Stimulated activated CD4-positive, alpha-beta T cell treated with anti-CD3 and anti-CD28 coated beads, Interleukin-15, amount 100 ng/mL, for 24 hours (primary cell): Measurements from ENCODE around the gene CDH4.

Source experiments
- DNase-seq: peaks from one replicate; pipeline ENCODE4 v3.0.0-alpha.2; 2020

Gene CDH4

DNA sequence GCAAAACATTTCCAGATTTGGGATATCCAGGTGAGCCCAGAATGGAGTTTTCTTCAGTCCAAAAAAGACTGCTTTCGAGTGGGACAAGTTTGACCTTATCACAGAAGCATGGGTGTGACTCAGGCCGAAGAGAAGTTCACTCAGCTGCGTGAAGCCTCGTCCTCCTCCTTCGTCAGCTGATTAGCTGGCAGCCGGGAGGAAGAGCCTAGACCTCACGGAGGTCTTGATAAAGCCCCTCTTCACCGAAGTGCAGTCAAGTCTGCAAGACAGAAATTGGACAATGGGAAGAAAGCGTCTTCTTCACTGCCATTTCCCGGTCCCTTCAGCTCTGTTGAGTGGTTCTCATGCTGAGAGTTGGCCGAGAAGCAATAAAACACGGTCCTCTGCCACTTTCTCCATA lies 449.7 kb downstream of the CDH4 start:
- DNase-seq, result no peak

DNA sequence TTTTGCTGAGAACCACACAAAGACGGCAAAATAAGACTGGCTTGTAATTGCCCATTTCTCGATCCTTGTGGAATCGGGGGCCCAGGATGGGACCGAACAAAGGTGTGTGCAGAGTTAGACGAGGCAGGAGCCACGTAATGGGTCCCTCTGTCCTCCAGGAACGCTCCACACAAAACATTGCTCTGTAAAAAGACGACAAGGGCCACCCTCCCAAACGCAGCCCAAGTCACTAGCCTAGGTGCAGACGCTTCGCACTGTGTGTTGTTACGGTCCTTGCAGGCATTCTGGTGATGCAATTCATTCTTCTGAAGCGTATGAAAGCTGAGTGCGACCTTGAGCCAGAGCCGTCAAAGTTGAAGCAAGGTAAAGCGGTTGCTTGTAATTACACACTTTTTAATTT lies 450.2 kb downstream of the CDH4 start:
- DNase-seq, result no peak

DNA sequence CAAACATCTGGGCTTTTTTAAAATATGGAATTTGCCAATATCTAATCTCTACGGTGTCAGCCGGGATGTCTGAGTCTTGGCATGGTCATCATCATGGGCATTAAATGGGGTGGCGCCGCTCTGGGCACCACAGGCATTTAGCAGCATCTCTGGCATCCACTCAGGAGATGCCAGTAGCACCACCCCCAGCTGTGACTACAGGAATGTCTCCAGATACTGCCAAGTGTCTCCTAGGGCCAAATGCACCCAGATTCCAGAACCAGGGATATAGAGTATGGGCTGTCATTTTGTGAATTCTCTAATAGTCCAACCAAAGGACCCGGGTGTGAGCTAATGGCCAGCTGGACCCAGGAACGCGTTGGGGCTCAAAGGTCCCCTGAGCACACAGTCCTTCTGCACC lies 452.6 kb downstream of the CDH4 start:
- no peak for DNase-seq

DNA sequence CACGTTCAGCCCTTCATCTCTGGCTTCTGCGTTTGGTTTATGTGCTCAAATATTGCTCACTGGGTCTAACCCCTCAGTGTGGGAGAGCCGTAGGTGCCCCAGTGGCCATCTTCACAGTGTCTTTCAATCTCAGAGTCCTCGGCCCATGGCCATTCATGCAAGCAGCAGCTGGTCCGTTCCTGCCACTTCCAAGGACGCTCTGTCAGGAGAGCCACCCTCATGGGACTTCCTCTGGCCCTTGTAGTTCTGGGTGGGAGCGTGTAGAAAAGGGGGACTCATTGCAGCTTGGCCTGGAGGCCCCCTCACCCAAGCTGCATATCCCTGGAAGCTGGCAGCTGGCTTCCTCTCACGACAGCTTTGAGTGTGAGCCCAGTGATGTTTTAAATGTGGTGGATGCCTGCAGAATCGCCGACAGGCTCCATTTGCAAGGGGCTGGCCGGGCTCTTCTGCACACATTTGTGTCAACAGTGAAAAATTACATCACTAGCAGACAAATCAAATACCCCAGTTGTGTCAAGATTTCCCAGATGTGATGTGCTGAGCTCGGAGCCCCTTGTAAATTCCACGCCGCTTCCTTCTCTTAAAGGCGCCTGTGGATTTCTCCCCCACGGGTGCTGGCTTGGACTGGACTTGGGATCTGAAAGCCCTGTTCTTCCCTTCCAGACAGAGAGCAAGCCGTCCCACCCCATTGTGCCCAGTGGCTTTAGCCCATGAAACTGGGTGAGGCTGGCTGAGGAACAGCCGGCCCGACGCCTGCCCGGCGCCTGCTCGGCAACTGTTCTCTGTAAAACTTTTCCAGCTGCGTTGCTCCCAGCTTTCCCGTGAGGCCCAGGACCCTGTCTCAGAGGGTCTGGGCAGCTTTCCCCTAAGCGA lies 453.6 kb downstream of the CDH4 start:
- no peak for DNase-seq

DNA sequence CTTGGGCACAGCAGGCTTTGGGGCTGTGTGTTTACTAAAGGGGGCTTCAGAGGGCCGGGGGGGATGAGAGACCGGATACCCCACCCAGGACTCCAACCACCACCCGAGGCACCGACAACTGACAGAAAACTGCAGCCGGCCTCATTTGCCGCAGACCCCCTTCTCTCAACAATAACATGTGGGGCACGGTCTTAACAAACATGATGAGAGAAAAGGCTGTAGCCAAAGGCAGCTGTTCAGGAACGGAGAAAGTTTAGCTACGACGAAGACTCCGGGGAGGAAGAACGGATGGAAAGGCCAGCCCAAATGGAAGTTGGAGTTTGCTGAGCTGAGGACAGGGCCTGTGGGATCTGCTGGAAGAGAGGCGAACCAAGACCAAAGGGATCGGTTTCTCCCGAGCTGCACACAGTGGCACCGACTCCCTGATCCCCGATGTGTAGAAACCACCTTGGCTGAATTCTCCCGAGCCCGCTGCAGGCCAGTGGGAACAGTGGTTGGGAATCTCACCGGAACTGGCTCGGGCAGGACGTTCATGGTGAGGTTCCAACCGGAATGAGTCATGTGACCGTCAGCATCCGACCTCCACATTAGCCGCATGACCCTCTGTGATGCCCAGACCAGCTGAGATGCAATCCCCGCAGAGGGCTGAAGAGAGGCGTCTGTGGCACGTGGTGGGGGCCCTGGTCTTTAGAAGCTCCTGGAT lies 454.3 kb downstream of the CDH4 start:
- no peak for DNase-seq

DNA sequence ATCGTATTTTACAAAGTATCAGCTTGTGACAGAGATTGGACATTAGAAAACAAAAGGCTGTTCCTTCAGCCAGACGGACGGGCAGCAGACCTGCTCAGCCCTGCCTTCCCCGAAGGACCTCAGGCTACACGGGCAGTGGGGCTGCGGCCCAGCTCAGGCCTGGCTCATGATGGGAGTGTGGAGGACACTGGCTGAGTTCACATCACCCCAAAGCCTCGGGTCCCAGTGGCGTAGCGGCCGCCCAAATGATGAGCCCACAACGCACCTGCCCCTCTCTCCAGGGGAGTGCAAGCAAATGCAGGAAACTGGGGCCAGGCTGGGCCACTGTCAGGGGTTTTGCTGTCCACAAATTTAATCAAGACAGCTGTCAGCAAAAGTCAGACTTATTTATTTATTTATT lies 456.8 kb downstream of the CDH4 start:
- no peak for DNase-seq

DNA sequence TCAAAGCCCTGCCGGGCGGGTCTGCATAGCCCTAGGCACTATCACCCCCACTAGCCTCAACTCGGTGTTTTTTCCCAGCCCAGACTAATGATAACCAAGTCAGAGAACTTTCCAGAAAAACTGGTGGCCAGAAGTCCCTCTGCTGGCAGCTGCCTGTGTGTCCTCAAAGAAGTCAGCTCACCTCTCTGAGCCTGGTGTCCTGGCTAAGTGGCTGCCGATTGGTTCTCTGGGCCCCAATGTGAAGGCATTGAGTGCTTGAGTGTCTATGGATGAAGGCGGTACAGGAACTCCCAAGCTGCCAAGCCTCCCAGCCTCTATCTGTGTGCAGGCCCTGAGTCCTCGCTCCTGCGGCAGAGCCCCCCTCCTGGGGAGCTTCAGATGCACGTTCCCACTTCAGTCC lies 458.0 kb downstream of the CDH4 start:
- DNase-seq, result no peak

DNA sequence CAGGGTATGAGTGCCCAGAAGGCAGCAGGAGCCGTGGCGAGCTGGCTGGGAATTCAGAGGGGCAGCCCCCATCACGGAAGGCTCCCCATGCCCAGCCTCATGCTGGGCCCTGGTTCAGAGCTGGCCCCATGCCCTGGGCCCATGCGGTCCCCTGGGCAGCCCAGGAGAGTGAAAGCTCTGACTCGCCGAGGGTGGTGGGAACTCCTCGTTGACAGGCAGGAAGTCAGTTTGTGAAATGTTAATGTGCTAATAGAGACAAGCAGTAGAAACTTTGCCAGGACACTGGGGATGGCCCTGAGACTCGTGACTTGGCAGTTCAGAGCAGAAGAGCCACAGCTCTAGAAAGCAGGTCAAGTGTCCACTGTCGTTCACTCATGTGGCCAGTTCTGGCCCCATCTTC lies 460.6 kb downstream of the CDH4 start:
- DNase-seq, result no peak

DNA sequence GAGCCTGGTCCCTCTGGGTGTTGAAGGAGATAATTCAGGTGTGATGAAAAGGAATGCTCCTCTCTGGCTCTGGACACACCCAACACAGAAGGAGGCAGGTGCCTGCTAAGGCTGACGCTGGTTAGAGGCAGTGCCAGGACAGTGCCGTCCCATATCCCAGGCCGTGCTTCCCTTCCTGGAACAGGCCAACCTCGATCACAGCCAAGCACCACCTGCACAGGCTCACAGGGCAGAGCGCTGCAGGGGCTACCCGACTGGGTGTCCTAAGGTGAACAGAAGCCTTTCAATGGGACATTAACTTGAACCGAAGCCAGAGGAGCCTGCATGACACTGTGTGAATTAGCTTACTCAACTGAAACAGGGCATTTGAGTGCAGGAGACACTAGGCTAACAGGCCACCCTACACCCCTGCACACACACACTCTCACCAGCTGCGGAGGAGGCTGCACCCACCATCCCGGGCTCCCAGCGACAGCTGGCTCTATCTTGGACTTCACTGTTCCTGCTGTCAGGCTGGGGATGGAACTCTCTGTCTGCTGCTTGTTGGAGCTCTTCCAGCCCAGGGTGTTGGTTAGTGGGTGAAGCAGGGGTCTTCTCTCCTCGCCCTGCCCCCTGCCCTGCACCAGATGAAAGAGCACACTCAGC lies 466.4 kb downstream of the CDH4 start:
- DNase-seq, result no peak

DNA sequence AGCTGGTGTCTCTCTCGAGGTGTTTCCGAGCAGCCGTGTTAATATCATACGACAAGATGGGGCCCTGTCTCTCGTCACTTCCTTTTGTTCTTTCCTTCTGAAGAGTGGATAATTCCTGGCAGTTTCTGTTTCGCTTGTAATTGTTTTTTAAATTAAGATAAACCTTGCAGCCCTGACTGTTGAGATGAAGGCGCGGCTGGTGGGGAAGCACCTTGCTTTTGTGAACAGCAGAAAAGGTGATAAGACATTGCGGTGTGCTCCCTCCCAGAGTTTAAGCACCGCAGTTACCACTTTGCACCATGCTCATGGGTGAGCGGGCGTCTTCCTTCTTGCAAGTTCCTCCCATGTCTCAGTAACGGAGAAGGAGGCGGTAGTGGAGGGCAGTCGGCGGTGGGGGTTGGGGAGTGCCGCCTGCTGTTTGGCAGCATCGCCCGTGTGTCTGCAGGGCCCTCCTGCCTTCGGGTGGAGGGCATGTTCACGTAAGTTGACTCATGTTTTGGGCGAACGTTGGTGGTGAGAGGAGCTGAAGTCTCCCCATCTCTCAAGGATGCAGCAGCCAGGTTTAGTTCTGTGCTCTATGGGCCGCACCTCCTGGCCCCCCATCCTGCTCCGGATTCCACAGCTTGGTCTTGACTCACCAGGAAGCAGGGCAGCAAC lies 467.8 kb downstream of the CDH4 start:
- peak; percentile 56 for DNase-seq

DNA sequence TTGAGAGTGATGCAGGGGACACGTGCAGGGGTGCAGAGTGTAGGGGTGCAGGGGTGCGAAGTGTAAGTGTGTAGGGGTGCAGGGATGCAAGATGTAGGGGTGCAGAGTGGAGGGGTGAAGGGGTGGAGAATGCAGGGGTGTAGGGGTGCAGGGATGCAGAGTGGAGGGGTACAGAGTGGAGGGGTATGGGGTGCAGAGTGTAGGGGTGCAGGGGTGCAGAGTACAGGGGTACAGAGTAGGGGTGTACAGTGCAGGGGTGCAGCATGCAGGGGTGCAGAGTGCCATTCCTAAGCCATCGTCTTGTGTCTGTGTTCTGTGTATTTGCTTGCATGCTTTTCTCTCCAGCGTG lies 468.3 kb downstream of the CDH4 start:
- DNase-seq, result no peak

DNA sequence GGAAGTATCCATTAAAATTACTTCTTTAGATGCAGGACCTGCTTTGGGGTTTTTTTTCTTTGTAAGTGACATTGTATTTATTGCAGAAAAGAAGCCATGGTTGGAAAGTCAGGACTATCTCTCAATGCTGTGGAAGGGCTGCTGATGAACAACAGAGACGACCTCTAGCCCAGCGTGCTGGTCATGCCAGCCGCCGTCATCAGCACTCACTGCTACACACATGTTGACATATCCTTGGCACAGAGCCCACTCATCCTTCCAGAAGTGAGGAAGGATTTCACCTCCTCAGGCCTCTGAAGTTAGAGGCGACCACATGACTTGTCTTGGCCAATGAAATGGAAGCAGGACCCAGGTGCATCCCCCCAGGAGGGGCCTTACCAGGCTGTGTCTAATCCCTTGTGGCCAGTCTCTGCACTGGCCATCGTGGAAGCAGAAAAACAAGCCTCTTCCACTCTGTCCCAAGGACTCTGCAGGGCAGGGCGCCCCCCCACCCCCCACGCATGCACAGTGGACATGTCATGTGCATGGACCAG lies 470.2 kb downstream of the CDH4 start:
- no peak for DNase-seq

DNA sequence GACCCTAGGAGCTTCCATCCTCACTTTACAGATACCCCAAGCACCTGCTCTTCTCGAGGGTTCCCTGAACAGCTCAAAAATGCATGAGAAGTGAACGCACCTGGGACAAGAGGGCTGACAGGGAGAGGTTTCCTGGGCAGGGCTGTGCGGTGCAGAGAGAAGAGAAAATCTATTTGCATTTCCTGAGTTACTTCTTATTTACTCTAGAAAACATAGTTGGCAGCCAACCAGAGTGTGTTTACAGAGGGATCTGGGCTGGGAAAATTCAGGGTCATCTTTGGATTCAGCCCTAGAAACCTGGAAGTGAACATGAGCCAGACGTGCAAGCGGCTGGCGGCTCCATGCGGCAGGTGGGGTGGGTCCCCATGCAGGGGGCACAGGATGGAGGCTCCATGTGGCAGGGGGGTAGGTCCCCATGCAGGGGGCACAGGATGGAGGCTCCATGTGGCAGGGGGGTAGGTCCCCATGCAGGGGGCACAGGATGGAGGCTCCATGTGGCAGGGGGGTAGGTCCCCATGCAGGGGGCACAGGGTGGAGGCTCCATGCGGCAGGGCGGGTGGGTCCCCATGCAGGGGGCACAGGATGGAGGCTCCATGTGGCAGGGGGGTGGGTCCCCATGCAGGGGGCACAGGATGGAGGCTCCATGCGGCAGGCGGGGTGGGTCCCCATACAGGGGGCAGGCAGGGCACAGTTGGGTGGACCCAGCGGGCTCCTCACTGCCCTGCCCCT lies 471.6 kb downstream of the CDH4 start:
- no peak for DNase-seq

DNA sequence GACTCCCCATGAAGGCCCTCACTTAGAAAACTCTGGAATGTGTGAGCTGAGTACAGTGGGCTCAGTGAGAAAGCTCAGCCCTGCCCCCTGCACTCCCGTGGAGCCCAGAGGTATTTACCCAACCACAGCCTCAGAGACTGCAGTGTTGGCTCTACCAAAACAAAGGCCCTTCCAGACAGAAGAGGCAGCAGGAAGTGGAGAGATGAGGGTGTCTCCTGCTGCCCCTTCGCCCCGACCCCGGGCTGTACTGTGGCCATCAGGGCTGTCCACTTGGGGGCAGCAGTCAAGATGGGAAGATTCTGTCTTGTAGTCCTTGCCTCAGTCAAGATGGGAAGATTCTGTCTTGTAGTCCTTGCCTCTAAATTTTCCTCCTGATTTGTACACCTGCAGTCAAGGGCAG lies 472.3 kb downstream of the CDH4 start:
- DNase-seq, result no peak

DNA sequence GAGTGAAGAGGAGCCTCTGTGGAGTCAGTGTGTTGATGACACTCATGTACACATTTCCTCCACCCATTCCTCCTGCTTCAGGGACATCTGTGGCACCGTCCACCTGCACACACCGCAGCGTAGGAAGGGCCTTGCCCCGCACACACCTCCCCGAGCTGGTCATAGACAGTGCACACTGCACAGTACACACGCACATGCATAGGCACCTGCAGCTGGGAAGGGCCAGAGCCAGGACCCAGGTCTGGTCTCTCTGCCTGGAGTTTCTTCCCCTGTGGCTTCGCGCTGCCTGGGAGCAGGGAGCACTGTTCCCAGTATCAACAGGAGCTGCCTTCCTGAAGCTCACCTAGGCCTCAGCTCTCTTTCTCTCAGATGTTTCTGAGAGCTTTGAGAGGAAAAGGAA lies 473.1 kb downstream of the CDH4 start:
- DNase-seq, result no peak

DNA sequence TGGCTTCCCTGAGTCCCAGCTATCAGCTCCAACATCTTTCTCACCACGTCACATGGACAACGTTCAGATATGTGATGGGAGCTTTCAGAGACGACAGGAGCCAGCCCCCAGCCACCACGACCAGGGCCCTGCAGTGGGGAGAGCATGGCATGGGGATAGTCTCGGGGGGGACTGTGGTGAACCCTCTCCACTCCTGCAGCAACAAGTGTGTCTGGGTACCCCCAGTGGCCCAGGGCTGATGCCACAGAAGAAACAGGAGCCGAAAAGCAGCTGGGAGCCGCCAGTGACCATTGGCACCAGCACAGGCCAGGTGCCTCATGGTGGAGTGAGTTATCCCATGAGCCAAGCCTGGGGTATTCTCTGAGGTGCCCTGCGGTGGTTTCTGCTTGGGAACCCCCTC lies 473.9 kb downstream of the CDH4 start:
- DNase-seq, result no peak

DNA sequence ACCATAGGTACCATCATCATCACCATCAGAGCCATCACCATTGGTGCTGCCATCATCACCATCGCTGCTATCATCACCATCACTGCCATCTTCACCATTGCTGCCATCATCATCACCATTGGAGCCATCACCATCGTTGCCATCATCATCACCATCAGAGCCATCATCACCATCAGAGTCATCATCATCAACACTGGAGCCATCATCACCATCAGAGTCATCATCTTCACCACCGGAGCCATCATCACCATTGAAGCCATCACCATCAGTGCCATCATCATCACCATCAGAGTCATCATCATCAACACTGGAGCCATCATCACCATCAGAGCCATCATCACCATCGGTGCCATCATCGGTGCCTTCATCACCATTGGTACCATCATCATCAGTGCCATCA lies 474.9 kb downstream of the CDH4 start:
- no peak for DNase-seq

DNA sequence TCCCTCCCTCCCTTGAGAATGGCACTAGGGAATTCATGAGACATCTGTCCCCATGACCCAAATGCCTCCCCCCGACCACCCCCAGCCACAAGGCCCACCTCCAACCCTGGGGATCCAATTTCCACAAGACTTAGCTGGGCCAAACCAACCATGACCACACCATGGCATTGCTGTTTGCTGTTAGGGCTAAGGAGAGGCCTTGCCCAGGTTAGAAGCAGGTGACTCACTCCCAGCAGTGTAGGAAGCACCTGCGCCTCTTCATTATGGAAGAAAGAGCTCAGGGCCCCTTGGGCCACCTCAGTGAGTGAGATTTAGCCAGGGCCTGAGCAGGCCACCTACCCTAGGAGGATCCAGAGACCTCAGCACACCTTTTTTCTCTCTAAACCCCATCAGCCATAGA lies 475.7 kb downstream of the CDH4 start:
- DNase-seq, result no peak

DNA sequence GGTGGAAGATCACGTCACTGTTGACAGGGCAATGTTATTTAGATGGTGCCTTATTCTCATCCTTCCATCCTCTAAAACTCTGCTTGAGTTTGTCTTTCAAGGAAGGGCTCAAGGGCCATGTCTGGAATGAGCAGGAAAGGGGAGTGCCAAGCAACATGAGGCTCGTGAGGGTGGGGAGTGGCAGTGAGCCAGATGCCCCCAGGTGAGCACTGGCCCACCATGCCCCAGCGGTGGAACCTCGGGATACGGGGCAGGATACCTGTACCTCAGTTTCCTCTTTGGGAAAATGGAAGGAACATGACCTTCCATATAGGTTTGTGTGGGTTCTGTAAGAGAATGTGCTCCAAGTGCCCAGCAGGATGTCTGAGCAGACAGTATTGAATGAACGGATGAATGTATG lies 476.3 kb downstream of the CDH4 start:
- DNase-seq, result no peak

DNA sequence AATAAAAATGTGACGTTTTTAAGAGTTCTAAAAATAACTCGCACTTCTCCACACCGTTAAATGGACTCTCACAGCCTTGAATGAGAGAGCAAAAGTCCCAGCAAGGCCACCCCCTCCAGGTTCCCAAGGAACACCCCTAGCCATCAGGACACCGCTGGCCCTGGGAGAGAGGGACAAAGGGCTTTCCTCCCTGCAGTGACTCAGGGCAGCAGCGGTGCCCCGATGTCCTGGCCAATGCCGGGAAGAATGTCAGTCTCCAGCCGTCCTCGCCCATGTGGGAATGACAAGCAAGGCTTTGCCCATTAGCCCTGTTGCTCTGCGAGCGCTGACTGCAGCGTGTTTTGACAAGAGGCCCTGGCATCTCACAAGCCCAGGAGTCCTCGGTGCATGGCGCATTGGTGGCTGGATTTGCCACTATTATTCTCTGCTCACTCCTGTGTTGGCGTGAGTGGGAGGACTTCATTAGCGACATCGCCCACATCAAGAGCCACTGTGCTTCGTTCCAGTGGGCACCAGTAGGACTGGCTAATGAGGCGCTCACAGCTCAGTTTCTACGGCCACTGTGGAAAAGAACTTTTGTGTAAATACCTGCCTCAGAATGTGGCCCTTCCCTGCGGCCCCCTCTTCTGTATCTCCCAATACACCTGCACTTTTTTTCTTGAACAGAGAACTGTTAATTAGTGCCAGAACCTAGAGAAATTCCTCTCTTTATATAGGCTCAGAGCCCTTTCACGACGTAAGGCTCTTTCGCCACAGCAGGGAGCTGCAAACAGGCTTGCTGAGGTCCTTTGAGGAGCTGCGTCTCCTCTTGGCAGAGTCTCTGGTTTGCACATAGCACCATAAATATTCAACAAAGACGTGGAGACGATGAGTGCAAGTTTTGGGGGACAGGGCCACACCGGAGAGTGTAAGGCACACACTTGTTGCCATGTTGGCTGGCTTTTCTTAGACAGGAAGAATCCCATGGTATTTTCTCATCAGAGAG lies 477.0 kb downstream of the CDH4 start:
- no peak for DNase-seq

DNA sequence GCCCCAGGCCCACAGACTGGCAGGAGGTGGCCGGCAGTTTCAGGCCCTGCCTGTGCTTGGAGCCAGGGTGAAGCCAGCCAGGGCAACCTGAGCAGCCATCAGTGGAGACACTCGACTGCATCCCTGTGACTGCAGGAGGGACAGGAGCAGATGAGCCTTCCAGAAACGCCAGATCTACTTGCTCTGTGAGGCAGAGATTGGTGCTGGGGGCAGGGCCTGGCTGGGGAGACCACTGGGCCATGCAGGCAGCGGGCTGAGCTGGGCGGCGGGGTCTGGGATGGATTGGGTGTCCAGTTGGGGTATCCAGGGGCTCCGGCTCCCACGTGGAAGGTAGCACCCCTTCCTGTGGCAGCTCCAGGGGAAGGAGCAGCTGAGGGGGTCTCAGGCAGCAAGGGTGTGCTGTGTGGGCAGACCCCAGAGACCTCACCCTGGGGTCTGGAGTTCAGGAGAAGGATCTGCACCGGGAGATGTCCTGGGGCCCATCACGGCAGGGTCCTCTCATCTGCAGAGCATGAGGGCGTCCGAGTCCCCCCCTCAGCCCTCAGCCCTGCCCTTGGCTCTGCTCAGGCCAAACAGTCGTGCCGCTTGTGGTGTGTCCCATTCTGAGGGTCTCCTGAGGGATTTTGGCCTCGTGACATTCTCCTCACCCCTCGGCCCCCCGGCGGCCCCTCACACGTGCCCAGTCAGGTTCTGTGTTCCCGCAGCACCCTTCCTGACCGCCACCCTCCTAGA lies 478.7 kb downstream of the CDH4 start:
- DNase-seq, result no peak
